NAMALWA (cell line): Measurements from ENCODE around the gene RGL3.
"Not testable (repeated sequence)": the region's sequence is repeated elsewhere in the genome, so short reads cannot be mapped to it uniquely, and the experiment has no call there.

Experiments
- DNase-seq: peaks from one replicate; pipeline ENCODE4 v3.0.0-alpha.2; 2015; ENCODE audit warnings: low spot score

The RGL3 gene

DNA sequence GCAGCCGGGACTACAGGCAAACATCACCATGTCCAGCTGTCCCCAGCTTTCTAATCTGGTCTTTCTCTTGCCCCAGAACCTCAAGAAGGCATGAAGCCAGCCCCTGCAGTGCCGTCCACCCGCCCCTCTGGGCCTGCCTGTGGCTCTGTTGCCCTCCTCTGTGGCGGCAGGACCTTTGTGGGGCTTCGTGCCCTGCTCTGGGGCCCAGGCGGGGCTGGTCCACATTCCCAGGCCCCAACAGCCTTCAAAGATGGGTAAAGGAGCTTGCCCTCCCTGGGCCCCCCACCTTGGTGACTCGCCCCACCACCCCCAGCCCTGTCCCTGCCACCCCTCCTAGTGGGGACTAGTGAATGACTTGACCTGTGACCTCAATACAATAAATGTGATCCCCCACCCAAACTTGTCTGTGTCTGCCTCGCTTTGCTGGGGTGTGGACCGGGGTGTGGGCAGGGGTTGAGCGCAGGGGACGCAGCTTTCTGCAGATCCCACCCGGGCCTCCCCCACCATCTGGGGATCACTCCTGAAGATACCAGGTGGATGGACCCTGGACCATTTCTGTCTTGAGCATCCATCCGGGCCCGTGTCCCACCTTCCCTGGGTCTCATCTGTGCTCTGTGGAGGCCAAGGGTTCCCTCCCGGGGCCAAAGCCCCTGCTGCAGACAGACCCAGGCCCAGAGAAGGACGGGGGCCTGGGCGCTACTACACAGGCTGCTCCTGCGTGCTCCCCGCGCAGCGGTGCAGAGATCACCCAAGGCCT lies 31.6 kb upstream of the RGL3 start:
- DNase-seq, result no peak

DNA sequence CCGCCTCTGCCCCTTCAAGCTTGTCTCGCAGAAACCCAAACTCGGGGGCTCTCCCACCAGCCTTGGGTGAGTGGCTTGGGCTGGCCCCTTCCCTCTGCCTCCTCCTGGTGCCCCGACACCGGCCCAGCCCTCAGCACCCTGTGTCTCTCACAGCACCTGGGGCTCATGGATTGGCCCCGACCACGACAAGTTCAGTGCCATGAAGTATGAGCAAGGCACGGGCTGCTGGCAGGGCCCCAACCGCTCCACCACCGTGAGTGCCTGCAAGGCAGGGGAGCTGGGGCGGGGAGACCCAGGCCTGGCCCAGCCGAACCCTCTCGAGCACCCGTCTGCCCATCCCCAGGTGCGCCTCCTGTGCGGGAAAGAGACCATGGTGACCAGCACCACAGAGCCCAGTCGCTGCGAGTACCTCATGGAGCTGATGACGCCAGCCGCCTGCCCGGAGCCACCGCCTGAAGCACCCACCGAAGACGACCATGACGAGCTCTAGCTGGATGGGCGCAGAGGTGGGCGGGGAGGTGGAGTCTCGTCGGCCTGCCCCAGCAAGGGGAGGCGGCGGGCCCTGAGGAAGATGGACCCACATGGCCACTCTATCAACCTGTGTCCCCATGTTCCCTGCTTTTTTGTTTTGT lies 29.9 kb upstream of the RGL3 start:
- no peak for DNase-seq

GRCh38 chr19:11448410-11448809 lies 29.3 kb upstream of the RGL3 start:
- no peak for DNase-seq

GRCh38 chr19:11447347-11448262 lies 28.5 kb upstream of the RGL3 start:
- no peak for DNase-seq

GRCh38 chr19:11446652-11447301 lies 27.7 kb upstream of the RGL3 start:
- DNase-seq, result peak; percentile 61

GRCh38 chr19:11446271-11446651 lies 27.1 kb upstream of the RGL3 start:
- no peak for DNase-seq

DNA sequence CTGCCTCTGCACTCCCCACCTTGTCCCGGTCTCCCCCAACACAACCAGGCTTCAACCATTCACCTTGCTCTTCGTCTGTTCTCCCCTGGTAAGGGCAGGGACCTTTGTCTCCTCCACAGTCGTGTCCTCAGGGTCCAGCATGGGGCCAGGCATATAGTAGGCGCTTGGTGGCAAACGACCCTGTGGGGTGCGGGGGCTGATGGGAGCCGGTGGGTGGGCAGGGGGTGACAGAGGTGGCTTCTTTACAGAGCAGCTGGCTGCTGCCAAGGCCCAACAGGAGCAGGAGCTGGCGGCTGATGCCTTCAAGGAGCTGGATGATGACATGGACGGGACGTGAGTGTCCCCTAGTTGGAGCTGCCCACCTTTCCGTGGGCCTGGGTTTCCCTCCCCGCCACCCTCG lies 26.0 kb upstream of the RGL3 start:
- DNase-seq, result no peak

DNA sequence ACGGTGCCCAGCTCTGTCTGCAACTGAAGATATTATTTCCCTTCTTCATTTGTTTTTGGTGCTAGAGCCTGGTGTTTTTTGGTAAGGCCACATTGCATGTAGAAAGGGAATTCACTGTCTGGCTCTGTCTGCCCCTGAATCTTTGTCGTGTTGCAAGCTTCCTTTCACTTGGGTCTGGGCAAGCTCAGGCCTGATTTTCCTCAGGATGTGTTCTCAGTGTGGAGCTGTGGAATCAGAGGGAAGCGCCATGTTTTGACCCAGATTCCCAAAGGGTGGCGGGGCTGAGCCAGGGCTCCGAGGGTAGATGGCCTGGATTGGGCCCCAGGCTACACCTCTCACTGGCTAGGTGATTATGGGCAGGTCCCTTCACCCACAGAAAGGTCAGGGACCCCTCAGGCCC lies 24.9 kb upstream of the RGL3 start:
- DNase-seq, result no peak

DNA sequence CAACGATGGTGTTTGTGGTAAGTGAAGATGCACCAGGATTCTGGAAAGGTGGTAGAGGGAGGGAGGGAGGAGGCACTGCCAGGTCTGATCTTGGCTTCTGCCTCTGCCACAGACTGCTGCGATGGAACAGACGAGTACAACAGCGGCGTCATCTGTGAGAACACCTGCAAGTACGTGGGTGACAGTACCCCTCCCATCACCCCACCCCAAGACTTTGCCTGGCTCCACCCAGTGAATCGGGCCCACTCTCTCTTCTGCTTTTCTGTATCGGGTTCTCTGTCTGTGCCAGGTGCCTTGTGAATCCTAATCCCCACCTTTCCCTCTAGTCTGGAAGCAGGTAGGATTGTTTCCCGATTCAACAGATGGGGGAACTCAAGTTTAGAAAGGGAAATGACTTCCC lies 18.8 kb upstream of the RGL3 start:
- peak; percentile 79 for DNase-seq

- DNase-seq, result peak; percentile 46
Observed at GRCh38 chr19:11435833-11436313, 16.8 kb upstream of the RGL3 start.

- peak; percentile 100 for DNase-seq
Observed at GRCh38 chr19:11435057-11435832, 16.1 kb upstream of the RGL3 start, which contains the start of the genes ODAD3 and PRKCSH. Gene ODAD3 (minus strand): TSS chr19:11435121. CDS start chr19:11435016, 105 bp downstream. Gene PRKCSH (plus strand): TSS chr19:11435635. CDS start chr19:11436118, 483 bp downstream.

GRCh38 chr19:11434703-11435056 lies 15.6 kb upstream of the RGL3 start:
- no peak for DNase-seq

DNA sequence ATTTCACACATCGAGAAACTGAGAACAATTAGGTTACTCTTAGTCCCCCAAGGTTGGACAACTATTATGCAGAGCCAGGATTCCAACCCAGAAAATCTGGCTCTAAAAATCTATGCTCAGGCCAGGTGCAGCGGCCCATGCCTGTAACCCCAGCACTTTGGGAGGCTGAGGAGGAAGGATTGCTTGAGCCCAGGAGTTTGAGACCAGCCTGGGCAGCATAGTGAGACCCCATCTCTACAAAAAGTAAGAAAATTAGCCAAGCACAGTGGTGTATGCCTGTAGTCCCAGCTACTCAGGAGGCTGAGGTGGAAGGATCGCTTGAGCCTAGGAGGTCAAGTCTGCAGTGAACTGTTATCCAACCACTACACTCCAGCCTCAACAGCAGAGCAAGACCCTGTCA lies 14.4 kb upstream of the RGL3 start:
- not testable (repeated sequence) for DNase-seq

GRCh38 chr19:11426656-11427055 lies 7.5 kb upstream of the RGL3 start:
- no peak for DNase-seq

DNA sequence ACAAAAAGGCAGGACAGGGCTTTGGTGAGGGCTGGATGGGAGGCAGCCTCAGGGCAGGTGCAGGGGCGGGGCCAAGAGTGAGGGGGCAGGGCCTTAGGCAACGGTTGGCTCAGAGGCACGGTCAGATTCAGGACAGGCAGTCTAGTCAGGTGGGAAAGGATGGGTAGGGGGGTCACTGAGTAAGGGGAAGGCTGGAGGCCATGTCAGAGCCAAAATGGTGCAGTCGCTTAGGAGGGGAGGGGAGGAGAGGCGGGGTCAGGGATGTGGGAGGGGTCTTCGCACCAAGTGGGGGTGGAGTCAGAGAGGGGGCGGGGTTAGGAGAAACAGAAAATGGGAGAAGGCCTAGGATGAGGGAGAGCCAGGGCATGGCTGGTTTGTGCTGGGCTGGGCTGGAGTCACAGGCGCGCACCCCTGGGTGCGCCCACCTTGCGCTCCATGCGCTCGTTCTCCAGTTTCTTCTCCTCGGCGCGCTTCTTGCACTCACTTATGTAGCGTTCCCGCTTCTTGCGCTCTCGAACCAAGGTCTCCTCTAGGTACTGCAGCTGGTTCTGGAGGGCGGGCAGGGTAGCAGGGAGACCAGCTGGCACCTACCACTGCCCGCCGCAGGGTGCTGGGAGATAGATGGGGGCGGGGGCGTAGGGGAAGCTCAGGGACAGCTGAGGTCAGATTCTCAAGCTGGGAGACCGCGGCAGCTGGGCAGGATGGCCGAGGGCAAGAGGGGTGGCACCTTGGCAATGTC lies 6.8 kb upstream of the RGL3 start:
- DNase-seq, result peak; percentile 37

DNA sequence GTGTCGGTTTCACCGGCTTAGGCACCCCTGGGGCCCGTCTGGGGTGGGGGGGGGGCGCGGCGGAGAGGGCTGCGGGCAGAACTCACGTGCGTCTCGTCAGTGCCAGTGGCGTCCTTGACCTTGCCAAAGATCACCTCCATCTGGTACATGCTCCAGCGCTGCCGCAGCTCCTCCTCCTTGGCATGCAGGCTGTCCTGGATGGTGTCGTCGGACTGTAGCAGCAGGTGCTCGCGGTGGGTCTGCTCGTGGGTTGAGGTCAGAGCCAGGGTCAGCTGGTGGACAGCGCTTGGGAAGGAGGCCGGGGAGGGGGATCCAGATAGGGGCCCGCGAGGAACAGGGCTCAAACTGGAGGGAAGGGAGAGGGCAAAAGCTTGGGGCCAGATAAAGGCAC lies 4.7 kb upstream of the RGL3 start:
- DNase-seq, result no peak

DNA sequence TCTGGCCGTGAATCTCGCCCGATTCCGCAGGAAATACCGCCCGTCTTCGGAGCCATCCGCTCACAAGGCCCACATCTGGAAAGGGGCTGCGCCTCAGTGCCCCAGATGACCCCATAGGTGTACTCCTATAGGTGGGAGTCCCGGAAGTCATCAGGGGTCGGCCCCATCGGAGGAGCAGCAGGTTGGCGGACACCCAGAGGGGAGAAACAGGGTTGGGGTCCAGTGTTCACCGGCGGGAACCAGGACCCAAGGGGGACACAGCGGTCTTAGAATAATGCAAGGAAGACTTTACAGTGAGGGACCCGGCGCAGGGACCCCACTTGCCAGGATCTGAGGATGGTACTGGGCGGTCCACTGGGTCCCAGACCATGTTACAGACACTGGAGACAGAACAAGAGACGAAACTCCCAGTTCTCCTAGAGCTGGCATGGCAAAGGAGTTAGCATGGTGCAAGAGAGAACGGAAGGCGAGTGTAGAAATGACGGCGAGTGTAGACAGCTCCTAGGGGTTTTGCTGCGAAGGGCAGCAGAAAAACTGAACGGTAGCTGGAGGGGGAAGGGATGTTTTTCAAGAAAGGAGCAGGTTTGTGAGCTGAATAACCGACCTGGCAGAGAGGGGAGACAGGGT lies 4.2 kb upstream of the RGL3 start:
- DNase-seq, result no peak

- peak; percentile 90 for DNase-seq
Observed at GRCh38 chr19:11422163-11423065, 3.3 kb upstream of the RGL3 start.
